ENCODE measurements around the gene HOOK1.
"Not testable (repeated sequence)": the region's sequence is repeated elsewhere in the genome, so short reads cannot be mapped to it uniquely, and the experiment has no call there.

The HOOK1 gene

GRCh38 chr1:59903141-59903754, 88.5 kb downstream of the HOOK1 start:
- Mint-ChIP-seq H3K4me3 (no peak overlapping the region), H3K27ac (no peak overlapping the region), H3K27me3 (ENCODE audit: low read depth) (peaks cover 5% of the 10 kb centered on the region), H3K36me3 (ENCODE audit: low read depth) (no peaks in the 10 kb centered on the region), H3K4me1 (peaks cover 6% of the 10 kb centered on the region), H3K9me3 (no peaks in the 10 kb centered on the region)
- peak; percentile 40 to 49 (median 46) for TF ChIP-seq CTCF (IDR thresholded peaks at IDR 0.05; ENCODE audit: unreplicated experiment in 3 of 3)

GRCh38 chr1:59906931-59907330, 92.2 kb downstream of the HOOK1 start:
- Mint-ChIP-seq H3K4me3 (no peak overlapping the region), H3K4me1 (no peaks in the 10 kb centered on the region), H3K36me3 (ENCODE audit: low read depth) (no peaks in the 10 kb centered on the region), H3K27ac (no peak overlapping the region), H3K9me3 (no peaks in the 10 kb centered on the region), H3K27me3 (ENCODE audit: low read depth) (peaks cover under 1% of the 10 kb centered on the region)
- TF ChIP-seq CTCF (IDR thresholded peaks at IDR 0.05; ENCODE audit: unreplicated experiment in 3 of 3), result no peak

- Mint-ChIP-seq H3K4me3 (no peak overlapping the region), H3K9me3 (no peaks in the 10 kb centered on the region), H3K27ac (no peak overlapping the region), H3K27me3 (ENCODE audit: low read depth) (no peaks in the 10 kb centered on the region), H3K36me3 (ENCODE audit: low read depth) (no peaks in the 10 kb centered on the region), H3K4me1 (no peaks in the 10 kb centered on the region)
- TF ChIP-seq CTCF (IDR thresholded peaks at IDR 0.05; ENCODE audit: unreplicated experiment in 3 of 3), result no peak
Measured at GRCh38 chr1:59908084-59908483, 93.3 kb downstream of the HOOK1 start.

- Mint-ChIP-seq H3K4me3 (no peak overlapping the region), H3K9me3 (no peaks in the 10 kb centered on the region), H3K27ac (no peak overlapping the region), H3K4me1 (no peaks in the 10 kb centered on the region), H3K27me3 (ENCODE audit: low read depth) (no peaks in the 10 kb centered on the region), H3K36me3 (ENCODE audit: low read depth) (no peaks in the 10 kb centered on the region)
- no peak for TF ChIP-seq CTCF (IDR thresholded peaks at IDR 0.05; ENCODE audit: unreplicated experiment in 3 of 3)
Measured at GRCh38 chr1:59908682-59909081, 93.9 kb downstream of the HOOK1 start.

GRCh38 chr1:59914791-59915286, 100.1 kb downstream of the HOOK1 start:
- not testable (repeated sequence) for H3K9me3 Mint-ChIP-seq; H3K36me3 Mint-ChIP-seq (ENCODE audit: low read depth); H3K4me3 Mint-ChIP-seq; H3K27ac Mint-ChIP-seq; H3K27me3 Mint-ChIP-seq (ENCODE audit: low read depth)
- H3K4me1 Mint-ChIP-seq, result peaks cover 11% of the 10 kb centered on the region

- peaks cover 8% of the 10 kb centered on the region for H3K27me3 Mint-ChIP-seq (ENCODE audit: low read depth)
- peaks cover 16% of the 10 kb centered on the region for H3K4me1 Mint-ChIP-seq
- H3K36me3 Mint-ChIP-seq (ENCODE audit: low read depth), result no peaks in the 10 kb centered on the region
- no peak for TF ChIP-seq CTCF (IDR thresholded peaks at IDR 0.05; ENCODE audit: unreplicated experiment in 3 of 3)
- H3K27ac Mint-ChIP-seq, result no peak overlapping the region
- no peaks in the 10 kb centered on the region for H3K9me3 Mint-ChIP-seq
- no peak overlapping the region for H3K4me3 Mint-ChIP-seq
Measured at GRCh38 chr1:59915516-59915915, 100.8 kb downstream of the HOOK1 start.
